ENCODE results near the gene PPP2R5C. TPM values are rescaled to one million over a fixed set of nuclear protein-coding genes. Genes with fewer than 3 reads are reported as not detected.

Gene PPP2R5C
- total and polyA plus RNA-seq, 2 donors (not counting 3 experiments of a cell fraction or from before 2014, with no cell fraction given): 42.6 to 83.6 TPM

GRCh38 chr14:101969481-101969880 lies 208.0 kb downstream of the PPP2R5C start:
- TF ChIP-seq MYC (IDR thresholded peaks at IDR 0.05; ENCODE audit: low read depth, low read length) (no peak), POLR2AphosphoS5 (IDR thresholded peaks at IDR 0.05; ENCODE audit: insufficient read depth, low read depth, low read length) (no peak), GATA2 (IDR thresholded peaks at IDR 0.05; ENCODE audit: insufficient read depth, insufficient read length, low read depth, low read length) (no peak), CTCF (IDR thresholded peaks at IDR 0.05; ENCODE audit: extremely low read depth in 1 of 2, insufficient read depth in 1 of 2, low read depth in 1 of 2, low read length in 2 of 2) (no peak), EZH2 (IDR thresholded peaks at IDR 0.05; ENCODE audit: borderline replicate concordance, low read depth, low read length, severe bottlenecking) (no peak), JUN (IDR thresholded peaks at IDR 0.05; ENCODE audit: borderline replicate concordance, insufficient read depth, insufficient read length, low read depth) (no peak), POLR2A (IDR thresholded peaks at IDR 0.05; ENCODE audit: low read depth, low read length) (no peak)
- ChIA-PET CTCF (interaction anchor here (1.5 to 2.5 kb wide), 2 partner anchors 8 to 199 kb away, joined by 4 to 12 read pairs; no protein-coding TSS in a partner anchor), POLR2A (no interaction called here)

More at GRCh38 chr14:101969481-101969880, 208.0 kb downstream of the PPP2R5C start:
- no peaks in the 10 kb centered on the region for H3K27me3 ChIP-seq (ENCODE audit: control insufficient read depth in 2 of 2, insufficient read depth in 2 of 2, low read length in 2 of 2)
- DNase-seq (ENCODE audit: low read depth, low spot score) (no peak), FAIRE-seq (no peak)
- H3K4me1 ChIP-seq (ENCODE audit: control insufficient read depth, extremely low read depth, insufficient read depth, low read length): peaks cover 34% of the 10 kb centered on the region
- peaks cover 87% of the 10 kb centered on the region for H3K79me2 ChIP-seq (ENCODE audit: control insufficient read depth, insufficient read depth, low read length)
- H4K20me1 ChIP-seq (replicated peaks; ENCODE audit: control insufficient read depth, extremely low read depth, insufficient read depth, low read length): peaks cover 3% of the 10 kb centered on the region
- dilution Hi-C loops (cut with MboI; ENCODE audit: extremely low pct_ligation_motif_present, low sequenced_read_pairs) (no loop called here), intact Hi-C loops (cut with micrococcal nuclease) (no loop called here)
- H3K9me3 ChIP-seq (replicated peaks; ENCODE audit: control insufficient read depth, insufficient read depth, low read length): no peaks in the 10 kb centered on the region
- H3K36me3 ChIP-seq (ENCODE audit: control insufficient read depth in 2 of 2, extremely low read depth in 1 of 2, insufficient read depth in 2 of 2, low read length in 2 of 2): peaks cover 4 to 5% of the 10 kb centered on the region in 2 experiments
- no peak overlapping the region for H3K27ac ChIP-seq (ENCODE audit: insufficient read depth, low read depth, low read length)
- H3K4me2 ChIP-seq (ENCODE audit: insufficient read depth, low read length): no peak overlapping the region
- H3K4me3 ChIP-seq (replicated peaks in 1 of 3; ENCODE audit: insufficient read depth in 1 of 3, low read depth in 1 of 3, low read length in 3 of 3): no peak overlapping the region
- no peak overlapping the region for H2AFZ ChIP-seq (ENCODE audit: low read depth, low read length)
- no peak overlapping the region for H3K9ac ChIP-seq (replicated peaks; ENCODE audit: extremely low read depth, insufficient read depth, low read length)
- H3K9me1 ChIP-seq (replicated peaks; ENCODE audit: control insufficient read depth, extremely low read depth, insufficient read depth, low read length): no peaks in the 10 kb centered on the region
- no TSS peak for BruUV-seq (replicated peaks)
